GM12872 (cell line): ENCODE results near the gene GCK.

Source experiments
- CTCF ChIP-seq: IDR thresholded peaks from 3 replicates; pipeline ENCODE4 v1.5.1; 2011; ENCODE audit warnings: low read depth, mild to moderate bottlenecking, low read length, moderate library complexity; ENCODE audit not compliant: insufficient read depth

GCK gene

GRCh38 chr7:44189286-44189992 is at the start of gene GCK:
TSS of gene GCK (minus strand) at chr7:44189439. CDS start at chr7:44188953, 486 bp downstream.
- no peak for TF ChIP-seq CTCF

DNA sequence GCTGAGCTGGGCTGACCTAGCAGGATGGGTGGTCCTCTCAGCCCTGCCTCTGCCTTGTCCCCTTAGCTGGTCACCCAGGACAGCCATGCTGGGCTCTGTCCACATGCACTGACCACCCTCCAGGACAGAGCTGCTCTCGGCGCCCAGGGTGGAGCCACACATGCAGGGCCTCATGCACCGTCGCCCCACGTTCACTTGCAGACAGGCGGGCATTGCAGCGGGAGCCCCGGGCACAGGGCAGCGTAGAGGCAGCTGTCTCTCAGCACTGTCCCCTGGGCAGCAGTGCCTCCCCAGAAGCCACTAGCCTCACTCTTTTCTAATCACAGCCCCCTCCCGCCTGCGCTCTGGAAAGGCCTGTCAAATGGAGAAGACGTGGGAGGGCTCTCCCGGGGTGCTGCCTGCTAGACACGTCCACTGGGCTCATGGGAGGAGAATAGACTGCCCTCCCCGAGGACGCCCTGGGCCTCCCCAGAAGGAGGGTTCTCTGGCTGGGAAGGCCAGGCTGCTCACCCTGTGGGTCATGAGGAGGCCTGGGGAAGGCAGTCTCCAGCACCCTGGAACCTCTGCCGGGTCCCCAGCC is 49.0 kb upstream of the GCK start:
- TF ChIP-seq CTCF, result no peak

DNA sequence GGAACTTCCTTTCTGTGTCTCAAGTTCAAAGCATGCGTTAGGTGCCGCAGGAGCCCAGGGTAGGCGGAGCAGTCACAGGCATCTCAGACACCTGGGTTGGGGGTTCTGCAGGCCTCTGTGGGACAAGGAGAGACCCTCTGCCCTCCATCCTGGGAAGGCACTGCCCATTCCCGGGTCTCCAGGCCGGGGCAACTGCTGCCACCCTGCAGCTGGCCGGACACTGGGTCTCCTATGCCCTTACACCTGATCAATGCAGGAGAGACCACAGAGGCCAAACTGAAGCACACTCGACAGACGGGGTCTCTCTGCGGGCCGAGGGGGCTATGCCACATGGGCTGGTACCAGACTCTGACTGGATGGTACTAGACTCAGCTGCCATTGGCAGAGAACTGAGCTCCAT is 48.5 kb upstream of the GCK start:
- no peak for TF ChIP-seq CTCF

- no peak for TF ChIP-seq CTCF
Observed at GRCh38 chr7:44236333-44236728, 47.1 kb upstream of the GCK start.

- no peak for TF ChIP-seq CTCF
Observed at GRCh38 chr7:44235582-44236332, 46.5 kb upstream of the GCK start.

DNA sequence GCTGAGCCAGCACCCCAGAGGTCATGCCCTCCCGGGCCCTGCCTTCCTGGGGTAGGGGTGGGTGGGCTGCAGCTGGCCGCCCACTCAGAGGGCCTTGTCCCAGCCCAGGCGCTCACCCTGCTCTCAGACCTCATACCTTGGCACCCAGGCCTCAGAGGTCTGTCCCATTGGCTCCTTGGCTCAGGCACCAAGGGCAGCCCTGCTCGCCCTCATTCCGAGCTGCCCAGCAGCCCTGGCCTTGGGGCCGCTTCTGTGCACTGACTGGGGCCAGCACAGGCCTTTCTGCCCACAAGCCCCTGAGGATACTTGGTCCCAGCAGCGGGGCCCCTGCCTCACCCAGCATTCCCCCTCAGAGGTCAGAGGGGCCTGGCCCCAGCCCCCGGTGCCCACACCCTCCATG is 45.8 kb upstream of the GCK start:
- no peak for TF ChIP-seq CTCF

DNA sequence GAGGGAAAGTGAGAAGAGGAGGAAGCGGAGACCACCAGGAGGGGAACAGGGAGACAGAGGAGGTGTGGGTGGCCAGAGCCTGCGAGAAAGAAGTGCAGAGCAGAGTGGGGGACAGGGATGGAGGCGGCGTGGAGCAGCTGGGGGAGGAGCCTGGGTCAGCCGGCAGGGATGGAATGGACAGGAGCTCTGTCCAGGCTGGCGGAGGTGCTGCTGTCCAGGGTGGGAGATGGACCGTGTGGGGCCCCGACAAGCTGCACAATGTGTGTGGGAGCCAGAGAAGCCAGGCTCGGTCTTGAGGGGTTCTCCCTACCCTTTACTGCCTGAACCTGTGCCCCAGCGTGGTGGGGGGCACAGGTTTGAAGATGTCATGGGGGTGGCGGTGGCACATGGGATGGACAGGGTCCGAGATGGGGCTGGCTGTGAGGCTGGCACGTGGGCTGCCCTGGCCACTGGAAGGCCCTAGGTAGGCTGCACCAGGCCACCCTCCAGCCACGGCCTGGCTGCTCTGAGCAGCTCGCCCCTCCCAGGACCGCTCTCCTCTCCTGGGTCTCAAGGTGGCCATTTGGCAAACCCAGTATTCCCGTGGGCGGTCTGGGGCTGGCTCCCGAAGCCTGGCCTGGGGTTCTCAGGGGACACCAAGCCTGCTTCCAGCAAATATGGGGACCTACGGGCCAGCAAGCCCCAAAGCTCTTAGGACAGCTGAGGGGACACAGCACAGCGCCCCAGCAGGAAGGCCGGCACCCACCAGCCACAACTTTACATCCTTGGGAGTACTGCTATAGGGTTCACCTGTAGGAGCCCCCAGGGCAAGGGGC is 43.9 kb upstream of the GCK start:
- no peak for TF ChIP-seq CTCF
